Mesodermal cell (in vitro differentiated cells): ENCODE results near the gene KIAA2012.
A peak's percentile ranks its signal among the peaks of the same experiment; 100 is the strongest.
"Not testable (repeated sequence)": the region's sequence is repeated elsewhere in the genome, so short reads cannot be mapped to it uniquely, and the experiment has no call there.

Source experiments
- H3K27ac ChIP-seq: 2 replicates; pipeline ENCODE4 v1.7.0; 2013; ENCODE audit warnings: mild to moderate bottlenecking, low read depth, low read length, moderate library complexity; ENCODE audit not compliant: severe bottlenecking
- H3K36me3 ChIP-seq: 2 replicates; pipeline ENCODE4 v1.7.1; 2013; ENCODE audit warnings: mild to moderate bottlenecking, low read length, moderate library complexity; ENCODE audit not compliant: control insufficient read depth, insufficient read depth
- H3K4me1 ChIP-seq: one replicate; pipeline ENCODE4 v1.7.1; 2013; ENCODE audit warnings: mild to moderate bottlenecking, low read length; ENCODE audit not compliant: insufficient read depth, control insufficient read depth, poor library complexity, severe bottlenecking
- H3K4me3 ChIP-seq: 2 replicates; pipeline ENCODE4 v1.7.0; 2013; ENCODE audit warnings: low read length, control low read depth, mild to moderate bottlenecking; ENCODE audit not compliant: insufficient read depth, poor library complexity, severe bottlenecking; ENCODE audit errors: extremely low read depth
- H3K9me3 ChIP-seq: 2 replicates; pipeline ENCODE4 v1.7.1; 2013; ENCODE audit warnings: mild to moderate bottlenecking, low read length, moderate library complexity; ENCODE audit not compliant: control insufficient read depth
- WGBS, 2 experiments: methylation state at CpG; one replicate each; pipeline ENCODE4 v1.1.5; 2013; ENCODE audit warnings: missing lambda C conversion rate in 2 of 2; ENCODE audit not compliant: insufficient coverage in 2 of 2; 5-methylcytosine and 5-hydroxymethylcytosine counted together

The KIAA2012 gene

DNA sequence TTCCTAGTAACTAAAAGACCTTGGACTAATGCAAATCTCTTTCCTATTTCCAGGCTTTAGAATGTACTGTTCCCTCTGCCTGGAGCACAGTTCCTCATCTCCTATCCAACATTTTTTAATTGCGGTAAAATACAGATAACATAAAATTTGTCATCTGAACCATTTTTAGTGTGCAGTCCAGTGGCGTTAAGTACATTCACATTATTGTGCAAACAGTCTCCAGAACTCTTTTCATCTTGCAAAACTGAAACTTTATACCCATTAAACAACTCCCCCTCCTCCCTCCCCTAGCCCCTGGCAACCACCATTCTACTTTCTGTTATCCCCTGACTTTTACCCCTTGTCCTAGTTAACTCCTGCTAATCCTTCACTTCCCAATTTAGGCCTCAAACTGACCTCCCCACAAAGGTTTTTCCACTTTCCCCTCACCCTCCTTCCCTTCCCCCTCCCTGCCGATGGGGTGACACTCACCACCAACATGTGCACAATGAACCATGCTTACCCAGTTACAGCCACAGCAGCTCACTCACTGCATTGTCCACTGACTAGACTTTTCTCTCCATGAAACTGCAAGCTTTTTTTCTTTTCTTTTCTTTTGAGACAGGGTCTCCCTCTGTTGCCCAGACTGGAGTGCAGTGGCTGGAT is 54.8 kb downstream of the KIAA2012 start:
- H3K4me3 ChIP-seq = no peak overlapping the region
- H3K27ac ChIP-seq = no peak overlapping the region
- H3K36me3 ChIP-seq = no peaks in the 10 kb centered on the region
- no peaks in the 10 kb centered on the region for H3K4me1 ChIP-seq
- 75 to 93% methylated on average over 3 of the region's 3 CpGs for WGBS, 2 experiments
- no peaks in the 10 kb centered on the region for H3K9me3 ChIP-seq

DNA sequence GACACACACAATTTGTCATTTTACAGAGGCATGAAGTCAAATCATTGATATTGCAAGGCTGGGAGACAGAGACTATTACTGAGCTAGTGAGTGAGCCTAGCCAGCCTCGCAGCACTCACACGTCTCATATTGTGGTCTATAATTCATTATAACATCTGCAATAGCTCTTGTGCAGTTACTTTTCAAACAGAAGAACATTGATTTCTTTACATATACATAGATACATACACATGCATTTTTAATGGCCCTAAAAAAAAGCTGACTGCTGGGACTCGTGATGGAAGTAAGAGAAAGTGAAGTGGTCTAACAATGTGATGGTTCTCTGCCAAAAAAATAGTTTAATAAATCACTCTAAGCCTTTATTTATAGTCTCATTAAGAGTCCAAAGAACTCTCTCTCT is 56.8 kb downstream of the KIAA2012 start:
- Histone ChIP-seq H3K27ac (no peak overlapping the region), H3K4me1 (no peaks in the 10 kb centered on the region), H3K9me3 (no peaks in the 10 kb centered on the region), H3K36me3 (no peaks in the 10 kb centered on the region), H3K4me3 (no peak overlapping the region)
- no CpG with 5 or more reads among the region's 3 CpGs for WGBS, 2 experiments

DNA sequence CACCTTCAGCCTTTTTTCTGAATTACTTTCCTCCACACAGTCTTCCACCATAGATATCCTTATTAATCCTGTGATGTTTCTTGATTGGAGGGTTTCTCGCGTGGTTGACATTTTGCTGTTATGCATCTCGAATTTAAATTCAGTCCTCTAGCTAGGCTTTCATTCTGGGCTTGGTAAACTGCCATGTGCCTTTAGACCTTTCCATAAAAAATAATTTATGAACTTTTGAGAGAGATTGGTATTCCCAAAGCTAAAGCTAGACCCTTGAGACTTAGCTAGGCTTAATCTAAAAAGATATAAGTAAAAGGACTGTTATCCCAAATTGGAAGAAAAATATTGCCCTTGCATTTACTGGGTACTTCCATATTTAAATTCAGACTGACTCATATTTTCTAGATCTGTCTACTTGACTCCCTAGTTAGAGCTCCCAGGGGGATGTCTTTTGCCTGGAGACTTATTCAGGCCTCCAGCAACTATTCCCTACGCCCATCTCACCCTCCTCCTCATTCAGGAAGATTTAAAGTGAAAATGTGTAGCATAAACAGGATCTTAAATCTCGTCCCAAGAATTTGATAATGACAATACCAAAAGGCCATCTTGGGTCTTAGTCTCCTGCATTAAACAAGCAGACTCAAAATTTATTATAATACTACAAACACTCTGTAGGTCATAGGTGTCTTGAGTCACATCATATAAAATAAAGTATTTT is 60.3 kb downstream of the KIAA2012 start:
- no peaks in the 10 kb centered on the region for H3K36me3 ChIP-seq
- H3K9me3 ChIP-seq = no peaks in the 10 kb centered on the region
- H3K4me1 ChIP-seq = peaks cover 6% of the 10 kb centered on the region
- 63% methylated on average over 1 of the region's 5 CpGs; no CpG with 5 or more reads in 1 of the 2 experiments for WGBS, 2 experiments
- H3K27ac ChIP-seq = no peak overlapping the region
- H3K4me3 ChIP-seq = no peak overlapping the region

DNA sequence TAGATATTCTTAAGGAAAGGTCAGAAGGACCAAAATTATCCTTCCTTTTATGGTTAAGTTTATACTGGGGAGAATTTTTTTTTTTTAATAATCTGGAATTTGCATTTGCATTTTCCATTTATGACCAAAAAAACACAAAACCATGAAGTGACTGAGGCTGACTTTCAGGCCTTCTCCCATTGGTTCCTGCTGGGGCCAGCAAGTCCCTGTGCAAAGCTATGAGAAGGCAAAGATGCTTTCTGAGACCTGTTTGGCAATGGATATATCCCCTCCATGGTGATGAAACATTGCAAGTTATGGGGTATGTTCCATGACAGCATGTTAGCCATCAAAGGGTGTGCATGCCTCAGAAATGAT is 60.8 kb downstream of the KIAA2012 start:
- Histone ChIP-seq H3K9me3 (no peaks in the 10 kb centered on the region), H3K4me1 (peaks cover 6% of the 10 kb centered on the region), H3K27ac (no peak overlapping the region), H3K4me3 (no peak overlapping the region), H3K36me3 (no peaks in the 10 kb centered on the region)

DNA sequence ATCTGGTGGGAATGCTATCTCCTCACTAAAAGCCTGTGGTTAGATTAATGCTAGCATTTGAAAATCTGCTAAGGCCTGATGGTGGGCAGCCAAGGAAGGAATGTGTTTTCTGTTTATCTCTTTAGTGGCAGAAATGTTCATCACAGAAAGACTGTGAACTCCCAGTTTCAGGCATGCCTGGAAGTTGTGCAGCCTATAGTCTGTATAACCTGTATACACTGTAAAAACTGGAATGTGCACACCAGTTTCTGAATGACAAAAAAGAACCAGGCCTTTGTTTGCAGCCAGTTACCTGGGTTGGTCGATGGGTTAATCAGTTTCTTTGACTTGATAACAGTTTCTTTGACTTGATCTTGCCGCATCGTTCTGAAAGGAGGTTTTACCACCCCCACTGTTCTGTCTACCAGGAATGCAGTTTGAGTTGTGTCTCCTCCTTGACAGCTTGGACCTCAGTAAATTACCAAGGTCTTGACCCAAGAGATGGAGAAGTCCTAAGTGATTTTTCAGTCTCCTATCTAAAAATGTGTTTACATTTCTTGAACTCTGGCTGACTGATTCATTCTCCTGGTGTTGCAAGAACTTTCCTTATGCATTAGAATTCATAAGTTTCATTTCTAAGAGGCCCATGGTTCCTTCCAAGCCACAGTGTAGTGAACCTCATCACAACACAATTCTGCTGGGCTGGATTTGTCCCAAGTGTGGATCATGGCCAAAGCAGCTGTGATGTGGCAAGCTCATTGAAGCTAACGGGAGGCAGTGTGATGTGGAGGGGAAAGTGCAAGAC is 62.2 kb downstream of the KIAA2012 start:
- H3K27ac ChIP-seq = peak overlapping the region; percentile 47
- 82 to 85% methylated on average over 3 to 4 of the region's 4 CpGs for WGBS, 2 experiments

DNA sequence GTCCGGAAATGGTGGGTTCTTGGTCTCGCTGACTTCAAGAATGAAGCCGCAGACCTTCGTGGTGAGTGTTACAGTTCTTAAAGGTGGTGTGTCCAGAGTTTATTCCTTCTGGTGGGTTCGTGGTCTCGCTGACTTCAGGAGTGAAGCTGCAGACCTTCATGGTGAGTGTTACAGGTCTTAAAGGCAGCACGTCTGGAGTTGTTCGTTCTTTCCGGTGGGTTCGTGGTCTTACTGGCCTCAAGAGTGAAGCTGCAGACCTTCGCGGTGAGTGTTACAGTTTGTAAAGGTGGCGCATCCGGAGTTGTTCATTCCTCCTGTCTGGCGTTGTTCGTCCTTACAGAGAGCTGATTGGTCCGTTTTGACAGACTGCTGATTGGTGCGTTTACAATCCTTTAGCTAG is 63.0 kb downstream of the KIAA2012 start:
- H3K4me1 ChIP-seq, H3K27ac ChIP-seq, H3K9me3 ChIP-seq, H3K4me3 ChIP-seq, H3K36me3 ChIP-seq: not testable (repeated sequence)
- WGBS, 2 experiments = 93 to 95% methylated on average over 18 of the region's 18 CpGs

More for the DNA sequence above, 62.2 kb downstream of the KIAA2012 start:
- H3K4me1 ChIP-seq = peaks cover 6% of the 10 kb centered on the region
- H3K9me3 ChIP-seq = no peaks in the 10 kb centered on the region
- H3K36me3 ChIP-seq = no peaks in the 10 kb centered on the region
- H3K4me3 ChIP-seq = no peak overlapping the region

DNA sequence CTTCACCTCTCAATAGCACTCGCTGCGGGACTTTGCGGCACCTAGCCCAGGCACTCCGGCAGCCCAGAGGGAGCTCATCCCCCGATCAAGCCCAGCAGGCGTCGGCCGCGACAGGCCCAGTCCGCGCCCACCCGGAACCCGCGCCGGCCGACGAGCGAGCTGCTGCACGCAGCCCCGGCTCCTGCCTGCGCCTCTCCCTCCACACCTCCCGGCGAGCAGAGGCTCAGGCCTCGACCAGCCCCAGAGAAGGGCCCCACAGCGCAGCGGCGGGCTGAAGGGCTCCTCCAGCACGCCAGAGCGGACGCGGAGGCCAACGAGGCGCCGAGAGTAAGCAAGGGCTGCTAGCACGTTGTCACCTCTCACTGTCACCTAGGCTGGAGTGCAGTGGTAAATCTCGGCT is 63.5 kb downstream of the KIAA2012 start:
- H3K4me3 ChIP-seq = no peak overlapping the region
- H3K9me3 ChIP-seq = no peaks in the 10 kb centered on the region
- peaks cover 6% of the 10 kb centered on the region for H3K4me1 ChIP-seq
- WGBS, 2 experiments = 93 to 94% methylated on average over 34 to 36 of the region's 36 CpGs
- H3K36me3 ChIP-seq = no peaks in the 10 kb centered on the region
- H3K27ac ChIP-seq = no peak overlapping the region

DNA sequence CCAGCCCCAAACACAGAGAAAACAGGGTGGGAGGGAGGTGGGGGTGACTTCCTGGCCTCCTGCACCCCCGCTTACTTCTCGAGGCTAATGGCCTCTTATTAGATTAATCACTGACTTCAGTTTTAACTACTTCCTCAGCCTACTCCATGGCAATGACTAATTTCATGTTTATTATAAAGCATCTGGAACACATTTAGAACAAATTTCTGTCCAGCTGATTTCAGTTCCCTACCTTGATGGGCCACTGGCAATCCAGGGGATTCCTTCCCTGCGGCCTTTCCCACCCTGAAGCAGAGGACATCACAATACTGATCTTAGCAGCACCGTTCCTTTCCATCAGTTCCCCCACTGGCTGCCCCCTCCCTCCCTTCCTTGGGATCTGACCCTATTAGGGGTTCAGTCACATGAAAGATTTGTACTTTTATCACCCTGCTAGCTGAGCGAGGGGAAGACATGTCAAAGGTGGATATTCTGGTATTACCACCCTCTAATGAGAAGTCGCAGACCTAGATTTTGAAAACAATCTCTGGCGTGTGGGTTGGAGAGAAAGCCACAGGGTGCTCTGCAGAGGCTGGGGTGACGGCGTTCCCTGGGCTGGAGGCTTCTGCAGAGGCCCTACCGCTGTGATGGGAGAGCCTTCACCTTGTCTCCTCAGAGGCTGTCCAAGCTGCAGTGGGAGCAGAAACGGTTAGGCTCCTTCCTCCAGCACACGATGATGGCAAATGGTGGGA is 67.6 kb downstream of the KIAA2012 start:
- WGBS, 2 experiments = 77 to 80% methylated on average over 7 to 8 of the region's 12 CpGs
- Histone ChIP-seq H3K36me3 (no peaks in the 10 kb centered on the region), H3K9me3 (no peaks in the 10 kb centered on the region), H3K4me1 (peaks cover 2% of the 10 kb centered on the region), H3K4me3 (no peak overlapping the region), H3K27ac (peak overlapping the region; percentile 8)

DNA sequence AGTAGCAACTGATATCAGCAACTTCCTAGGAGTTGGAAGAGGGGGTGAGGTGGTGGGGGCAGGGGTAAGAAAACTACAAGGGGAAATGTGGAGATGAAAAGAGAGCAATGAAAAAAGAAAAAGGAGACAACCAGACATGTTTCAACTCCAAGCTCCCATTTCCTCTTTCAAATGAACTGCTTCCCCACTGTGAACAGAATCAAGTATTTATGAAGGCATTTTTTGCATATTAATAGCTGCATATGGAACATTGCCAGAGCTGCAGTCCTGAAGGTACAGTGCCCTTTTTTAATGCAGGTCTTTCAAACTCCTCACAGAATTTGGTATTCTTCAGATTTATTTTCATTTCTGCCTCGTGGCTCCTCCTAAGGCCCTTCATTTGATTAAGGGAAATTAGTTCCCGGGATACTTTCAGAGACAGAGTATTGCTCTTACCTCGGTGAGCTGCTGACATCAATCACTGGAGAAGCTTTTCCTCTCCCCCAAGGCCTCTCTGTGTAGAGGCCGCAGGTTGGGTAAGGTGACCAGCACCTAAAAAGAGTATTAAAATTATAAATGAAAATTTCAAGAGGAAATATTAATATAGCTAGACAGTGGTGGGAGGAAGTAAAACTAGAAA is 68.4 kb downstream of the KIAA2012 start:
- 14% methylated on average over 2 of the region's 4 CpGs; no CpG with 5 or more reads in 1 of the 2 experiments for WGBS, 2 experiments
- no peaks in the 10 kb centered on the region for H3K4me1 ChIP-seq
- no peaks in the 10 kb centered on the region for H3K9me3 ChIP-seq
- H3K36me3 ChIP-seq = no peaks in the 10 kb centered on the region
- no peak overlapping the region for H3K27ac ChIP-seq
- no peak overlapping the region for H3K4me3 ChIP-seq

DNA sequence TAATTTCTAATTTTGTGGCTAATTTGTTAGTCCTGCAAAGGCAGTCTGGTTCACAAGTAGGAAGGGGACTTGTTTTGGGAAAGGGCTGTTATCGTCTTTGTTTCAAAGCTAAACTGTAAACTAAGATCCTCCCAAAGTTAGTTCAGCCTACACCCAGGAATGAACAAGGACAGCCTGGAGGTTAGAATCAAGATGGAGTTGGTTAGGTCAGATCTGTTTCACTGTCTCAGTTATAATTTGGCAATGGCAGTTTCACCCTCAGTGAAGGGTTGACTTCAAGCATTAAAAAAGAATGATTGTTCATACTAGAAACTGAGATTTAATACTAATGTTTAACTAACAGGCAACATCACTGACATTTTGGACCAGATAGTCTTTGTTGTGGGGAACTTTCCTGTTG is 69.5 kb downstream of the KIAA2012 start:
- WGBS, 2 experiments = no CpG with 5 or more reads among the region's 1 CpG

More for the DNA sequence above, 69.5 kb downstream of the KIAA2012 start:
- Histone ChIP-seq H3K36me3 (no peaks in the 10 kb centered on the region), H3K4me1 (no peaks in the 10 kb centered on the region), H3K9me3 (no peaks in the 10 kb centered on the region), H3K4me3 (no peak overlapping the region), H3K27ac (no peak overlapping the region)
